Keratinocyte (primary cell): Measurements from ENCODE around the gene PTPRT.

Experiments
- CTCF ChIP-seq, 3 experiments: IDR thresholded peaks in 1 of 3; conservative IDR thresholded peaks in 1 of 3; optimal IDR thresholded peaks in 1 of 3; 2 replicates in 2 of 3; 3 replicates in 1 of 3; pipeline versions ENCODE3 to v1.5.1; 2011; ENCODE audit warnings: low read length in 3 of 3, mild to moderate bottlenecking in 3 of 3, moderate library complexity in 2 of 3, control low read depth in 1 of 3, inconsistent platforms in 1 of 3; ENCODE audit not compliant: insufficient read depth in 2 of 3; ENCODE audit errors: extremely low read depth in 1 of 3
- EZH2 ChIP-seq: IDR thresholded peaks from one replicate; pipeline ENCODE4 v1.6.1; 2012; ENCODE audit warnings: inconsistent platforms, mild to moderate bottlenecking, low read length, moderate library complexity

- TF ChIP-seq EZH2 (no peak), CTCF (optimal IDR thresholded peaks at IDR 0.05 in 1 of 3, IDR thresholded peaks at IDR 0.05 in 1 of 3, conservative IDR thresholded peaks at IDR 0.05 in 1 of 3; ENCODE audit: extremely low read depth in 1 of 3, insufficient read depth in 2 of 3, low read length in 3 of 3) (no peak)
Observed at GRCh38 chr20:42260184-42260583, 929.5 kb downstream of the PTPRT start.
